ENCODE results near the gene GPHB5. TPM values are rescaled to one million over a fixed set of nuclear protein-coding genes. Genes with fewer than 3 reads are reported as not detected.

GPHB5 gene
- total RNA-seq, 1 donor, result not detected

- no peak for DNase-seq (ENCODE audit: low read depth)
- TF ChIP-seq CTCF (IDR thresholded peaks at IDR 0.05; ENCODE audit: insufficient read depth, low read length), result no peak
- no peak overlapping the region for H3K4me3 ChIP-seq (ENCODE audit: low read depth, low read length)
Measured at GRCh38 chr14:63275611-63276010, 43.1 kb downstream of the GPHB5 start.

GRCh38 chr14:63273717-63274655, 44.7 kb downstream of the GPHB5 start:
- TF ChIP-seq CTCF (IDR thresholded peaks at IDR 0.05; ENCODE audit: insufficient read depth, low read length), result no peak
- no peak overlapping the region for H3K4me3 ChIP-seq (ENCODE audit: low read depth, low read length)
- DNase-seq (ENCODE audit: low read depth), result peak; percentile 87

- no peak overlapping the region for H3K4me3 ChIP-seq (ENCODE audit: low read depth, low read length)
- TF ChIP-seq CTCF (IDR thresholded peaks at IDR 0.05; ENCODE audit: insufficient read depth, low read length), result no peak
- DNase-seq (ENCODE audit: low read depth), result peak; percentile 73
Measured at GRCh38 chr14:63273129-63273528, 45.6 kb downstream of the GPHB5 start.

- TF ChIP-seq CTCF (IDR thresholded peaks at IDR 0.05; ENCODE audit: insufficient read depth, low read length), result no peak
- no peak overlapping the region for H3K4me3 ChIP-seq (ENCODE audit: low read depth, low read length)
- peak; percentile 30 for DNase-seq (ENCODE audit: low read depth)
Measured at GRCh38 chr14:63269561-63270225, 49.0 kb downstream of the GPHB5 start.

- no peak overlapping the region for H3K4me3 ChIP-seq (ENCODE audit: low read depth, low read length)
- no peak for DNase-seq (ENCODE audit: low read depth)
- no peak for TF ChIP-seq CTCF (IDR thresholded peaks at IDR 0.05; ENCODE audit: insufficient read depth, low read length)
Measured at GRCh38 chr14:63268771-63269170, 50.0 kb downstream of the GPHB5 start.

GRCh38 chr14:63267171-63267570, 51.6 kb downstream of the GPHB5 start:
- H3K4me3 ChIP-seq (ENCODE audit: low read depth, low read length), result no peak overlapping the region
- no peak for TF ChIP-seq CTCF (IDR thresholded peaks at IDR 0.05; ENCODE audit: insufficient read depth, low read length)
- DNase-seq (ENCODE audit: low read depth), result no peak
